ENCODE measurements around the gene PRL.

The PRL gene

GRCh38 chr6:22238861-22239260, 58.0 kb downstream of the PRL start:
- H3K4ac ChIP-seq (ENCODE audit: low read depth, low read length) = no peak overlapping the region
- no peak overlapping the region for H4K91ac ChIP-seq (ENCODE audit: low read depth, low read length)
- no peak overlapping the region for H4K12ac ChIP-seq (ENCODE audit: low read depth, low read length)
- no CpG with 5 or more reads among the region's 4 CpGs for WGBS (ENCODE audit: extremely low coverage, insufficient coverage, insufficient read length)
- no peak overlapping the region for H3K27ac ChIP-seq (ENCODE audit: low read depth, low read length)
- H3K4me2 ChIP-seq (ENCODE audit: low read length) = no peak overlapping the region
- no peak overlapping the region for H3K23ac ChIP-seq (ENCODE audit: low read length)
- no peak overlapping the region for H4K8ac ChIP-seq (ENCODE audit: low read depth, low read length)
- no peaks in the 10 kb centered on the region for H3K9me3 ChIP-seq (ENCODE audit: insufficient read depth, low read depth, low read length)
- H3K79me1 ChIP-seq (ENCODE audit: low read length) = no peaks in the 10 kb centered on the region
- H2AFZ ChIP-seq (ENCODE audit: insufficient read depth, low read length, poor library complexity) = no peak overlapping the region
- no peaks in the 10 kb centered on the region for H3K79me2 ChIP-seq (ENCODE audit: control insufficient read depth, insufficient read depth, low read length, poor library complexity)
- no peaks in the 10 kb centered on the region for H3K27me3 ChIP-seq (ENCODE audit: insufficient read depth, low read length)
- H3K4me1 ChIP-seq (ENCODE audit: control insufficient read depth in 1 of 2, insufficient read depth in 2 of 2, low read length in 2 of 2) = peaks cover 0 to 4% of the 10 kb centered on the region in 2 experiments
- no peak for DNase-seq
- no peak overlapping the region for H3K9ac ChIP-seq (ENCODE audit: low read length)
- no peak overlapping the region for H2BK12ac ChIP-seq (ENCODE audit: low read length)
- no peak overlapping the region for H2BK5ac ChIP-seq (ENCODE audit: low read depth, low read length, poor library complexity)
- no peak overlapping the region for H2AK5ac ChIP-seq (ENCODE audit: low read length)
- no peak overlapping the region for H3K4me3 ChIP-seq (ENCODE audit: low read depth, low read length)
- H3K36me3 ChIP-seq (ENCODE audit: control insufficient read depth in 1 of 2, insufficient read depth in 2 of 2, low read length in 2 of 2) = no peaks in the 10 kb centered on the region
- no peak overlapping the region for H3K18ac ChIP-seq (ENCODE audit: low read length)
- no peak overlapping the region for H2BK120ac ChIP-seq (ENCODE audit: insufficient read depth, low read length, poor library complexity)
- H3K14ac ChIP-seq (ENCODE audit: low read length) = no peak overlapping the region

- H3K79me2 ChIP-seq (ENCODE audit: control insufficient read depth, insufficient read depth, low read length, poor library complexity) = no peaks in the 10 kb centered on the region
- no peak overlapping the region for H3K4ac ChIP-seq (ENCODE audit: low read depth, low read length)
- no peaks in the 10 kb centered on the region for H3K79me1 ChIP-seq (ENCODE audit: low read length)
- H3K4me3 ChIP-seq (ENCODE audit: low read depth, low read length) = no peak overlapping the region
- no peak overlapping the region for H2AK5ac ChIP-seq (ENCODE audit: low read length)
- H3K27ac ChIP-seq (ENCODE audit: low read depth, low read length) = no peak overlapping the region
- H4K8ac ChIP-seq (ENCODE audit: low read depth, low read length) = no peak overlapping the region
- H3K23ac ChIP-seq (ENCODE audit: low read length) = no peak overlapping the region
- no peak overlapping the region for H2AFZ ChIP-seq (ENCODE audit: insufficient read depth, low read length, poor library complexity)
- peaks cover 0 to 4% of the 10 kb centered on the region in 2 experiments for H3K4me1 ChIP-seq (ENCODE audit: control insufficient read depth in 1 of 2, insufficient read depth in 2 of 2, low read length in 2 of 2)
- no peak overlapping the region for H4K91ac ChIP-seq (ENCODE audit: low read depth, low read length)
- no CpG with 5 or more reads among the region's 1 CpG for WGBS (ENCODE audit: extremely low coverage, insufficient coverage, insufficient read length)
- H3K27me3 ChIP-seq (ENCODE audit: insufficient read depth, low read length) = no peaks in the 10 kb centered on the region
- DNase-seq = no peak
- H2BK5ac ChIP-seq (ENCODE audit: low read depth, low read length, poor library complexity) = no peak overlapping the region
- no peak overlapping the region for H2BK12ac ChIP-seq (ENCODE audit: low read length)
- H3K36me3 ChIP-seq (ENCODE audit: control insufficient read depth in 1 of 2, insufficient read depth in 2 of 2, low read length in 2 of 2) = no peaks in the 10 kb centered on the region
- H2BK120ac ChIP-seq (ENCODE audit: insufficient read depth, low read length, poor library complexity) = no peak overlapping the region
- no peak overlapping the region for H3K9ac ChIP-seq (ENCODE audit: low read length)
- H3K9me3 ChIP-seq (ENCODE audit: insufficient read depth, low read depth, low read length) = no peaks in the 10 kb centered on the region
- H3K4me2 ChIP-seq (ENCODE audit: low read length) = no peak overlapping the region
- no peak overlapping the region for H4K12ac ChIP-seq (ENCODE audit: low read depth, low read length)
- H3K14ac ChIP-seq (ENCODE audit: low read length) = no peak overlapping the region
- H3K18ac ChIP-seq (ENCODE audit: low read length) = no peak overlapping the region
Measured at GRCh38 chr6:22237526-22237925, 59.3 kb downstream of the PRL start.
